ENCODE data around the gene PDK4. TPM values are rescaled to one million over a fixed set of nuclear protein-coding genes. Genes with fewer than 3 reads are reported as not detected.
"Not testable (repeated sequence)": the region's sequence is repeated elsewhere in the genome, so short reads cannot be mapped to it uniquely, and the experiment has no call there.

Gene PDK4
- total RNA-seq, 1 donor from 2014 or later: not detected

- H3K4me3 Mint-ChIP-seq (ENCODE audit: low read depth): no peak overlapping the region
- DNase-seq (ENCODE audit: low spot score): no peak
- intact Hi-C loops (cut with micrococcal nuclease): no loop called here
- peaks cover 2% of the 10 kb centered on the region for H3K27me3 Mint-ChIP-seq (ENCODE audit: low read depth)
- no peak overlapping the region for H3K27ac Mint-ChIP-seq
- H3K9me3 Mint-ChIP-seq: no peaks in the 10 kb centered on the region
- no peaks in the 10 kb centered on the region for H3K36me3 Mint-ChIP-seq (ENCODE audit: low read depth)
- no peaks in the 10 kb centered on the region for H3K4me1 Mint-ChIP-seq (ENCODE audit: low read depth)
Measured at GRCh38 chr7:95582578-95583293, 13.6 kb downstream of the PDK4 start.

DNA sequence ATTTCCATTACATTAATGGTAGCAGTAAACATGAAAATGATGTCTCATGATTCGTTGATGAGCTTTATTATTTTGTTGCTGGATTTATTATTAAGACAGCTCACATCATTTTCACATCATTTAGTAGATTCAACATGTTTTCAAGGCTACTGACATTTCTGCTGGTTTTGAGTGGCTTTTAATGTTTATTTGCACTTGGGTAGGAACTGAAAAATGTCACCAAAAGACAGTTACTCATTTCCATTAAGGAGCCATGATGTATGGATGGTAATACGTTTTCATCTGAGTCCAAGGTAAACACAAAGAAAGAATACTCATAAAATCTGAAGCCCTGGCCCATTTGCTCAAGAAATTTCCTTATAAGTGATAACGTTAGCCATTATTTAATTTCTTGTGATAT lies 14.8 kb downstream of the PDK4 start:
- Mint-ChIP-seq H3K36me3 (ENCODE audit: low read depth) (no peaks in the 10 kb centered on the region), H3K27ac (no peak overlapping the region), H3K27me3 (ENCODE audit: low read depth) (peaks cover 2% of the 10 kb centered on the region), H3K4me1 (ENCODE audit: low read depth) (no peaks in the 10 kb centered on the region), H3K9me3 (no peaks in the 10 kb centered on the region), H3K4me3 (ENCODE audit: low read depth) (no peak overlapping the region)
- no peak for DNase-seq (ENCODE audit: low spot score)
- intact Hi-C loops (cut with micrococcal nuclease): no loop called here

DNA sequence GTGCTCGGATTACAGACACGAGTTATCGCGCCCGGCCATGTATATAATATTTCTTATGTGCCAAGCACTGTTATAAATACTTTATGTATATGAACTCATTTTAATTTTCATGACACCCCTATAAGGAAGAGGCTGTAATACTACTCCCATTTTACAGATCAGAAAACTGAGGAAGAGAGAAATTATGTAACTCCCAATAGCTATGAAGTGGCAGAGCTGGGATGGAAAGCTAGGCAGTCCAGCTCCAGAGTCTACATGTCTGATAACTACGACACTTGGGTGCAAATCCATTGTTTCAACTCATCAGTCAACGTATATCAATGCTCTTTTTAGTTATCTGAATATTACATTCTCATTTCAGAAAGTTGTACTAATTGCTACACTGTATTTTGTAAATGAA lies 17.0 kb downstream of the PDK4 start:
- Mint-ChIP-seq H3K36me3 (ENCODE audit: low read depth) (no peaks in the 10 kb centered on the region), H3K9me3 (no peaks in the 10 kb centered on the region), H3K4me3 (ENCODE audit: low read depth) (no peak overlapping the region), H3K27ac (no peak overlapping the region), H3K27me3 (ENCODE audit: low read depth) (peaks cover 2% of the 10 kb centered on the region), H3K4me1 (ENCODE audit: low read depth) (no peaks in the 10 kb centered on the region)
- intact Hi-C loops (cut with micrococcal nuclease): no loop called here
- no peak for DNase-seq (ENCODE audit: low spot score)

- Mint-ChIP-seq H3K27me3 (ENCODE audit: low read depth) (no peaks in the 10 kb centered on the region), H3K27ac (no peak overlapping the region), H3K36me3 (ENCODE audit: low read depth) (no peaks in the 10 kb centered on the region), H3K9me3 (no peaks in the 10 kb centered on the region), H3K4me1 (ENCODE audit: low read depth) (no peaks in the 10 kb centered on the region), H3K4me3 (ENCODE audit: low read depth) (no peak overlapping the region)
- intact Hi-C loops (cut with micrococcal nuclease): no loop called here
- no peak for DNase-seq (ENCODE audit: low spot score)
Measured at GRCh38 chr7:95578299-95578855, 17.9 kb downstream of the PDK4 start.

DNA sequence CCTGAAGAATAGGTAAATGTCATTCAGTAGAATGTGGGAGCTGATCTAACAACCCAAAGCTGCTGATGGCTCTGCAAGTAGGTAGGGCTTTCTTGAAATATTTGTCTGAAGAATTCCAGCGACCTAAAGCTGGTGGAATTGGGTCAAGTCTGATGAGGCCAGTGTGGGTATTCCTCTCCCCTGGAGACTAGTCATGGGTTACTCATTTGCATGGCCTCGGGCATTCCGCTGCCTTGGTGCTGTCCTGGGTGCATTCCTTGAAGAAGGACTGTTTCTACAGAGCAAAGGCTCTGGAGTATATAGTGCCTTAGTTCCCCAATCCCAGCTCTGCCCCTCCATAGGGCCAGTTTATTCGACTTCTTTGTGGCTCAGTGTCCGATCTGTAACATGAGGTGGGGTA lies 19.2 kb downstream of the PDK4 start:
- Mint-ChIP-seq H3K27ac (no peak overlapping the region), H3K9me3 (no peaks in the 10 kb centered on the region), H3K4me1 (ENCODE audit: low read depth) (no peaks in the 10 kb centered on the region), H3K27me3 (ENCODE audit: low read depth) (no peaks in the 10 kb centered on the region), H3K36me3 (ENCODE audit: low read depth) (no peaks in the 10 kb centered on the region), H3K4me3 (ENCODE audit: low read depth) (no peak overlapping the region)
- intact Hi-C loops (cut with micrococcal nuclease): no loop called here
- DNase-seq (ENCODE audit: low spot score): no peak

DNA sequence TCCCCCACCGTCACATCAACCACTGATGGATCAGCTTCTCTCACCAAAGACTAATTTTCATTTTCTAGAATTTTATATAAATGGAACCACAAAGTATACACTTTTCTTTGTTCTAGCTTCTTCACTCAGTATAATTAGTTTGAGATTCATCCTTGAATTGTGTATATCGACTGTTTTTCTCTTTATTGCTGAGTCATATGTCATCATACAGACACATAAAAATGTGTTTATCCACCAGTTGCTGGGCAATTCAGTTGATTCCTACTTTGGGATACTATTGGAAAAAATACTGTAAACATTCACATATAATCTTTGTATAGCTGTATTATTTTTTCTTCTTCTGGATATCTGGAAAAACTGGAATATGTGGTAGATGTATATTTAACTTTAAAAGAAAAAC lies 26.6 kb downstream of the PDK4 start:
- no peaks in the 10 kb centered on the region for H3K4me1 Mint-ChIP-seq (ENCODE audit: low read depth)
- H3K9me3 Mint-ChIP-seq: no peaks in the 10 kb centered on the region
- H3K27me3 Mint-ChIP-seq (ENCODE audit: low read depth): no peaks in the 10 kb centered on the region
- no peak for DNase-seq (ENCODE audit: low spot score)
- H3K4me3 Mint-ChIP-seq (ENCODE audit: low read depth): no peak overlapping the region
- no peak overlapping the region for H3K27ac Mint-ChIP-seq
- no peaks in the 10 kb centered on the region for H3K36me3 Mint-ChIP-seq (ENCODE audit: low read depth)
- intact Hi-C loops (cut with micrococcal nuclease): no loop called here

GRCh38 chr7:95560674-95561073 lies 35.6 kb downstream of the PDK4 start:
- Mint-ChIP-seq H3K27ac (no peak overlapping the region), H3K4me1 (ENCODE audit: low read depth) (no peaks in the 10 kb centered on the region), H3K27me3 (ENCODE audit: low read depth) (no peaks in the 10 kb centered on the region), H3K4me3 (ENCODE audit: low read depth) (no peak overlapping the region), H3K9me3 (no peaks in the 10 kb centered on the region), H3K36me3 (ENCODE audit: low read depth) (no peaks in the 10 kb centered on the region)
- DNase-seq (ENCODE audit: low spot score): no peak
- intact Hi-C loops (cut with micrococcal nuclease): no loop called here

DNA sequence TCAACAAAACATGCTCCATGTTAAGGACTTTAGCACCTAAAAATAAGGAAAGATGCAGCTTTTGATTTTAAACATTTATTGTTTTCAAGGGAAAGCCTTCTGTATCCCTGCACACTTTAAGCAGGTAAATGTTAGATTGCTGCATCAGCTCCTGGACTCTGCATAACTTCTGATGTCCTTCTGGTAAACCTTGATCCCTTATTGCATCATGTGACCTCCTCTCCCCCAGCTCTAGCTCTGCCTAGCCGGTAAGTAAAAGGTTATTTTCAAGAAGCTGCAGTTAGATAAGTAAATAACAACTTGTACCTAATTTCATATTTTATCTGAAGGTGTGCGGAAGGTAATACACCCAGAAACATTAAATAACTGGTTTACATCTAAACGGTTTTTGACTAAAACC lies 37.5 kb downstream of the PDK4 start:
- Mint-ChIP-seq H3K27me3 (ENCODE audit: low read depth) (no peaks in the 10 kb centered on the region), H3K27ac (no peak overlapping the region), H3K4me1 (ENCODE audit: low read depth) (no peaks in the 10 kb centered on the region), H3K4me3 (ENCODE audit: low read depth) (no peak overlapping the region), H3K36me3 (ENCODE audit: low read depth) (no peaks in the 10 kb centered on the region), H3K9me3 (no peaks in the 10 kb centered on the region)
- intact Hi-C loops (cut with micrococcal nuclease): no loop called here
- no peak for DNase-seq (ENCODE audit: low spot score)

DNA sequence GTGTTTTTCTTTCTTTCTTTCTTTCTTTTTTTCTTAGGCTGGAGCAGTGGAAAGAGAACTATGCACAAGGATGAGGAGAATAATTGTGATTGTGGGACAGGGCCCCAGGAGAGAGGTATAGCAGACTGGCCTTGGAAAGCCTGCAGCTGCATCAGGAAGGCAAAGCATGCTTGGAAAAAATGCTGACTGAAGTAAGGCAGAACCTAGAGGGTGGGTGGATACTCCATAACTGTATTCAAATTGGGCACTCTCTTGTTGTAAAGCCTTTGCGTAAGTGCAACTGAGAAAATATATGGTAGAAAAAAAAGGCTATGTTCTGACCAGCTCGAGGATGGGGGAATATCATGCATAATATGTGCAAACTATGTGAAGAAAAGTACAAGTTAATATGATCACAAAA lies 39.5 kb downstream of the PDK4 start:
- no peak overlapping the region for H3K27ac Mint-ChIP-seq
- H3K27me3 Mint-ChIP-seq (ENCODE audit: low read depth): no peaks in the 10 kb centered on the region
- no peaks in the 10 kb centered on the region for H3K4me1 Mint-ChIP-seq (ENCODE audit: low read depth)
- DNase-seq (ENCODE audit: low spot score): no peak
- H3K36me3 Mint-ChIP-seq (ENCODE audit: low read depth): no peaks in the 10 kb centered on the region
- H3K9me3 Mint-ChIP-seq: no peaks in the 10 kb centered on the region
- no peak overlapping the region for H3K4me3 Mint-ChIP-seq (ENCODE audit: low read depth)
- intact Hi-C loops (cut with micrococcal nuclease): no loop called here

GRCh38 chr7:95553939-95554338 lies 42.4 kb downstream of the PDK4 start:
- no peak overlapping the region for H3K27ac Mint-ChIP-seq
- no peaks in the 10 kb centered on the region for H3K9me3 Mint-ChIP-seq
- intact Hi-C loops (cut with micrococcal nuclease): no loop called here
- no peaks in the 10 kb centered on the region for H3K4me1 Mint-ChIP-seq (ENCODE audit: low read depth)
- DNase-seq (ENCODE audit: low spot score): no peak
- H3K4me3 Mint-ChIP-seq (ENCODE audit: low read depth): no peak overlapping the region
- H3K36me3 Mint-ChIP-seq (ENCODE audit: low read depth): no peaks in the 10 kb centered on the region
- no peaks in the 10 kb centered on the region for H3K27me3 Mint-ChIP-seq (ENCODE audit: low read depth)

- H3K4me3 Mint-ChIP-seq (ENCODE audit: low read depth); intact Hi-C loops (cut with micrococcal nuclease); H3K27me3 Mint-ChIP-seq (ENCODE audit: low read depth); H3K27ac Mint-ChIP-seq; H3K36me3 Mint-ChIP-seq (ENCODE audit: low read depth); DNase-seq (ENCODE audit: low spot score); H3K4me1 Mint-ChIP-seq (ENCODE audit: low read depth); H3K9me3 Mint-ChIP-seq: not testable (repeated sequence)
Measured at GRCh38 chr7:95552010-95552926, 44.0 kb downstream of the PDK4 start.

DNA sequence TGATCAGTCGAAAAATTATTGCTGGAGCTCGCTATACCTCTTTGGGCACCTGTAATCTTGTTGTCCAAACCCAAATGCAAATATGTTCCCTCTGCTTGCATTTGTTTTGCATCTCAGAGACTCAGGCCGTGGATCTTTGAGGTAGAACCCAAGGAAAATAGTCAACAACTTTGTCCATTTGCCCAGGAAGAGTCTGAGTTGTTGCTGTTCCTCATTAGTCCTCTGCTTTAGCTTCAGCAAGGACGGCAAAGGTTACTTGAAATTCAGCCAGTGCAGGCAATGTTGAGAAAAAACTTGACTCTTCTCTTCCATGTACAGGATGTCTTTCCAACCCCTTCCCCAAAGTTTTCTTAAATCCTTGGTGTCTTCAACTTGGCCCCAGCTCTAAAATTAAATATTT lies 45.8 kb downstream of the PDK4 start:
- H3K4me3 Mint-ChIP-seq (ENCODE audit: low read depth): no peak overlapping the region
- H3K27ac Mint-ChIP-seq: no peak overlapping the region
- H3K27me3 Mint-ChIP-seq (ENCODE audit: low read depth): peaks cover under 1% of the 10 kb centered on the region
- intact Hi-C loops (cut with micrococcal nuclease): no loop called here
- H3K36me3 Mint-ChIP-seq (ENCODE audit: low read depth): no peaks in the 10 kb centered on the region
- no peaks in the 10 kb centered on the region for H3K4me1 Mint-ChIP-seq (ENCODE audit: low read depth)
- DNase-seq (ENCODE audit: low spot score): no peak
- H3K9me3 Mint-ChIP-seq: no peaks in the 10 kb centered on the region
